GM23248 (cell line): Measurements from ENCODE around the gene TMEM266. TPM values are rescaled to one million over a fixed set of nuclear protein-coding genes. Genes with fewer than 3 reads are reported as not detected.

Source experiments
- DNase-seq: peaks from one replicate; pipeline ENCODE4 v3.0.0-alpha.2; 2015
- H2AFZ ChIP-seq: fragments of 200-600 bp; sonication (generic); 2 replicates; pipeline ENCODE4 v1.6.1; 2016; ENCODE audit warnings: antibody characterized with exemption
- H3F3A ChIP-seq: fragments of 200-600 bp; sonication (generic); 2 replicates; pipeline ENCODE4 v1.6.1; 2016; ENCODE audit warnings: mild to moderate bottlenecking, antibody characterized with exemption, mixed run types; ENCODE audit not compliant: insufficient read depth
- H3K27ac ChIP-seq: fragments of 200-600 bp; sonication (generic); 2 replicates; pipeline ENCODE4 v1.5.1; 2016; ENCODE audit warnings: mild to moderate bottlenecking
- H3K27me3 ChIP-seq: fragments of 200-600 bp; sonication (generic); replicated peaks from 2 replicates; pipeline ENCODE4 v1.6.1; 2016; ENCODE audit warnings: mild to moderate bottlenecking; ENCODE audit not compliant: insufficient read depth
- H3K36me3 ChIP-seq: fragments of 200-600 bp; sonication (generic); 2 replicates; pipeline ENCODE4 v1.6.1; 2016; ENCODE audit warnings: low read depth, mild to moderate bottlenecking
- H3K4me1 ChIP-seq: fragments of 200-600 bp; sonication (generic); 2 replicates; pipeline ENCODE4 v1.6.1; 2016; ENCODE audit warnings: mild to moderate bottlenecking; ENCODE audit not compliant: insufficient read depth
- H3K4me2 ChIP-seq: fragments of 200-600 bp; sonication (generic); one replicate; pipeline ENCODE4 v1.6.1; 2016; ENCODE audit warnings: mild to moderate bottlenecking; ENCODE audit not compliant: unreplicated experiment
- H3K4me3 ChIP-seq: fragments of 200-600 bp; sonication (generic); 2 replicates; pipeline ENCODE4 v1.5.1; 2016; ENCODE audit warnings: mild to moderate bottlenecking
- H3K79me2 ChIP-seq: fragments of 200-600 bp; sonication (generic); 2 replicates; pipeline ENCODE4 v1.6.1; 2016; ENCODE audit warnings: mild to moderate bottlenecking; ENCODE audit not compliant: insufficient read depth
- H3K9ac ChIP-seq: fragments of 200-600 bp; sonication (generic); 2 replicates; pipeline ENCODE4 v1.6.1; 2016; ENCODE audit warnings: mild to moderate bottlenecking
- H3K9me2 ChIP-seq: fragments of 200-600 bp; sonication (generic); 2 replicates; pipeline ENCODE4 v1.6.1; 2016; ENCODE audit warnings: mixed run types, mild to moderate bottlenecking, moderate library complexity; ENCODE audit not compliant: insufficient read depth
- H3K9me3 ChIP-seq: fragments of 200-600 bp; sonication (generic); one replicate; pipeline ENCODE4 v1.6.1; 2017; ENCODE audit warnings: low read depth
- H4K20me1 ChIP-seq: fragments of 200-600 bp; sonication (generic); 2 replicates; pipeline ENCODE4 v1.6.0; 2016; ENCODE audit not compliant: insufficient read depth
- EZH2 ChIP-seq: fragments of 200-600 bp; sonication (generic); IDR thresholded peaks from 2 replicates; pipeline ENCODE4 v1.6.1; 2018; ENCODE audit warnings: antibody characterized with exemption, mild to moderate bottlenecking; ENCODE audit not compliant: insufficient read depth, poor library complexity, severe bottlenecking
- EZH2phosphoT487 ChIP-seq: fragments of 200-600 bp; sonication (generic); IDR thresholded peaks from 2 replicates; pipeline ENCODE4 v1.6.1; 2018; ENCODE audit warnings: antibody characterized with exemption, moderate library complexity, mild to moderate bottlenecking, low read depth; ENCODE audit not compliant: insufficient read depth
- WGBS, 2 experiments: methylation state at CpG; one replicate each; pipeline ENCODE4 v1.1.6; 2015 to 2017; ENCODE audit warnings: low lambda C conversion rate in 2 of 2, low coverage in 1 of 2; ENCODE audit errors: missing lambda C conversion rate in 2 of 2; 5-methylcytosine and 5-hydroxymethylcytosine counted together
- in situ Hi-C: fragments of 300-500 bp; cut with MboI; formaldehyde crosslinking; loops from 2 replicates; pipeline ENCODE4 v1.15.0; 2020
- polyA plus RNA-seq: library from polyadenylated mRNA; unstranded; fragments of >200 nt; fragmentation: Nextera tagmentation; extraction: Ambion mirVana; gene quantifications from 2 replicates; pipeline ENCODE4 v1.2.1, GENCODE V29; 2016
- total RNA-seq: library from RNA; depleted of rRNA; stranded (reverse); fragments of >200 nt; shearing (Covaris generic); gene quantifications from 2 replicates; pipeline ENCODE4 v1.2.3, GENCODE V29; 2014

The TMEM266 gene
- total and polyA plus RNA-seq, 2 experiments from 2014 or later: not detected

DNA sequence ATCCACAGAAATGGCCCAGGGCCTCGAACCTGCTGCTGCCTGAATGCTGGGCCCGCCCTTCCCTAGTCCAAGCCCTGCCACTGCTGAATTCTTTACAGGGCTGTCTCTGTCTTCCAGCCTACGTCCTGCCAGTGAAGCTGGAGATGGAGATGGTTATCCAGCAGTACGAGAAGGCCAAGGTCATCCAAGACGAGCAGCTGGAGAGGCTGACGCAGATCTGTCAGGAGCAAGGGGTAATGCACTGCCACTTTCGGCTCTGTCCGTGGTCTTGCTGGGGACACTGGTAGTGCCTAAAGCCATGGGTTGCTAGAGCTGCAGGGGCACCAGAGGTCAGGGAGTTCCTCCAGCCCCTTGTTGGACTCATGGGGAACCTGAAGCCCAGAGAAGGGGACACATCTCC lies 115.7 kb downstream of the TMEM266 start:
- Histone ChIP-seq H3K4me2 (no peak overlapping the region), H3K27ac (no peak overlapping the region), H3K36me3 (no peaks in the 10 kb centered on the region), H3K9me3 (no peaks in the 10 kb centered on the region), H3K9me2 (no peaks in the 10 kb centered on the region), H3K79me2 (no peaks in the 10 kb centered on the region), H3K9ac (no peak overlapping the region), H3F3A (no peaks in the 10 kb centered on the region), H3K4me3 (no peak overlapping the region), H3K4me1 (peaks cover 19% of the 10 kb centered on the region), H2AFZ (no peak overlapping the region), H4K20me1 (no peaks in the 10 kb centered on the region), H3K27me3 (no peaks in the 10 kb centered on the region)
- TF ChIP-seq EZH2: no peak
- no peak for TF ChIP-seq EZH2phosphoT487
- 90 to 94% methylated on average over 8 of the region's 8 CpGs for WGBS, 2 experiments
- no peak for DNase-seq
- in situ Hi-C loops: no loop called here

DNA sequence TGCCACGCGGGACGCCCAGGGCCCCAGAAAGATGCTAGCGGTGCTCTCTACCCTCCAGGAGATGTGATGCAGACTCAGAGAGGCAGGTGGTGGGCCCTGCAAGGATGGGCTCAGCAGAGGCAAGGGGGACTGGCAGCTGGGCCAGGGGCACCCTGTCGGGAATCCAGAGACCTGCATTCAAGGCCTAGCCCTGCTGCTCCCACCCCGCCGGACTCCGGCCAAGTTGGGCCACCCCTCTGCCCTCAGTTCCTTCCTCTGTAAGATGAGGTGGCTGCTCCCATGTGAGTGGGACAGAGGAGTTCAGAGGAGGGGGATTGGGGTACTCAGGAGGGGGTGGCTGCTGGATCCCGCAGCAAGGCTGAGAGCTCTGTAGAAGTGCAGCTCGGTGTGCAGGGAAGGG lies 116.3 kb downstream of the TMEM266 start:
- Histone ChIP-seq H3K79me2 (no peaks in the 10 kb centered on the region), H3K9me2 (no peaks in the 10 kb centered on the region), H2AFZ (no peak overlapping the region), H3K4me3 (no peak overlapping the region), H3F3A (no peaks in the 10 kb centered on the region), H3K36me3 (no peaks in the 10 kb centered on the region), H4K20me1 (no peaks in the 10 kb centered on the region), H3K27ac (no peak overlapping the region), H3K4me2 (no peak overlapping the region), H3K9ac (no peak overlapping the region), H3K4me1 (peaks cover 15% of the 10 kb centered on the region), H3K9me3 (no peaks in the 10 kb centered on the region), H3K27me3 (no peaks in the 10 kb centered on the region)
- TF ChIP-seq EZH2phosphoT487 (no peak), EZH2 (no peak)
- in situ Hi-C loops: no loop called here
- no peak for DNase-seq
- WGBS, 2 experiments: 88 to 93% methylated on average over 10 of the region's 10 CpGs

GRCh38 chr15:76176487-76177085 lies 116.8 kb downstream of the TMEM266 start:
- in situ Hi-C loops: no loop called here

DNA sequence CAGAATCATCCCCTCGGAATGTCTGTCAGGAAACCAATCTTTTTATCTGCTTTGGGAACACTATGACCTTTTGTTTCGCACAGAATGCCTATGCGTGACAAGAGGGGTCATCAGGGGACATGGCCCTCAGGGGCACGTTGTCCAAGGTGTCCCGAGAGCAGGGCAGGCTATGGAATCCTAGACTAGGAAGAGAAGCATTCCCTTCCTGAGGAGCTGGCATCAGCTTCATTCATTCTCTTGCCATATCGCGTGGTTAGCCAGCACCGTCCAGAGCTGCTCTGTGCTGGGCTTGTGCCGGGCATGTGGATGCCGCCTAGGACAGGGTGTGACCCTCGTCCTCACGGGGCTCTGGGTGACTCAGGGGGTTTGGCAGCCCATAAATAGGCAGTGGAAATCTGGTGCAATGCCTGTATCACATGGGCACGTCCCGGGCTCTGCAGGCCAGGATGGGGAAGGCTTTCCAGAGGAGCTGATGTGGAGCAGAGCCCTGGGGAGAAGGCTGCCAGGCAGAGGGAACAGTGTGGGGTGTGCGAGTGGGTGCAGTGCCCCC lies 117.8 kb downstream of the TMEM266 start:
- Histone ChIP-seq H3K27ac (peak overlapping the region; percentile 61), H3K4me2 (peak overlapping the region; percentile 45), H3K9ac (peak overlapping the region; percentile 77), H3F3A (0 out of 2 replicates have a peak, but pooled peaks cover 7% of the 10 kb centered on the region), H3K36me3 (no peaks in the 10 kb centered on the region), H3K9me3 (no peaks in the 10 kb centered on the region), H3K9me2 (no peaks in the 10 kb centered on the region), H3K79me2 (no peaks in the 10 kb centered on the region), H3K27me3 (no peaks in the 10 kb centered on the region), H3K4me3 (peak overlapping the region; percentile 35; the same call in 1 of the 2 replicates), H4K20me1 (no peaks in the 10 kb centered on the region), H3K4me1 (peaks cover 18% of the 10 kb centered on the region), H2AFZ (peak overlapping the region; percentile 59)
- WGBS, 2 experiments: 6 to 8% methylated on average over 15 of the region's 15 CpGs
- in situ Hi-C loops: no loop called here
- TF ChIP-seq EZH2phosphoT487: no peak
- no peak for TF ChIP-seq EZH2
- DNase-seq: peak; percentile 96

More at GRCh38 chr15:76176487-76177085, 116.8 kb downstream of the TMEM266 start:
- no peak for DNase-seq
- Histone ChIP-seq H3F3A (0 out of 2 replicates have a peak, but pooled peaks cover 1% of the 10 kb centered on the region), H3K36me3 (no peaks in the 10 kb centered on the region), H3K4me2 (no peak overlapping the region), H3K9me3 (no peaks in the 10 kb centered on the region), H4K20me1 (no peaks in the 10 kb centered on the region), H3K4me1 (peaks cover 15% of the 10 kb centered on the region), H3K79me2 (no peaks in the 10 kb centered on the region), H3K4me3 (no peak overlapping the region), H2AFZ (no peak overlapping the region), H3K27me3 (no peaks in the 10 kb centered on the region), H3K27ac (no peak overlapping the region), H3K9me2 (no peaks in the 10 kb centered on the region), H3K9ac (no peak overlapping the region)
- TF ChIP-seq EZH2phosphoT487: no peak
- no peak for TF ChIP-seq EZH2
- WGBS, 2 experiments: 83 to 86% methylated on average over 14 to 15 of the region's 15 CpGs
